Hematopoietic multipotent progenitor cell treated with erythropoietin and hydrocortisone succinate and interleukin-3 and kit ligand, for 17 days (in vitro differentiated cells): ENCODE data around the gene CBS.
"Not testable (repeated sequence)": the region's sequence is repeated elsewhere in the genome, so short reads cannot be mapped to it uniquely, and the experiment has no call there.

Source experiments
- DNase-seq: peaks from one replicate; pipeline ENCODE4 v3.0.0-alpha.2; 2015; ENCODE audit warnings: low spot score

The CBS gene

GRCh38 chr21:43025636-43026180, 49.9 kb downstream of the CBS start:
- no peak for DNase-seq

- DNase-seq: no peak
Observed at GRCh38 chr21:43024439-43025136, 51.0 kb downstream of the CBS start.

- no peak for DNase-seq
Observed at GRCh38 chr21:43023175-43023574, 52.5 kb downstream of the CBS start.

- DNase-seq: no peak
Observed at GRCh38 chr21:43021756-43022600, 53.7 kb downstream of the CBS start.

- no peak for DNase-seq
Observed at GRCh38 chr21:43021191-43021590, 54.4 kb downstream of the CBS start.

- DNase-seq: no peak
Observed at GRCh38 chr21:43020771-43021170, 54.9 kb downstream of the CBS start.

- DNase-seq: no peak
Observed at GRCh38 chr21:43020177-43020576, 55.5 kb downstream of the CBS start.

GRCh38 chr21:43018519-43018918, 57.1 kb downstream of the CBS start:
- no peak for DNase-seq

GRCh38 chr21:43016728-43017127, 58.9 kb downstream of the CBS start:
- DNase-seq: no peak

- no peak for DNase-seq
Observed at GRCh38 chr21:43015906-43016540, 59.6 kb downstream of the CBS start.

- DNase-seq: no peak
Observed at GRCh38 chr21:43012596-43012995, 63.0 kb downstream of the CBS start.

GRCh38 chr21:43006874-43007208, 68.8 kb downstream of the CBS start:
- no peak for DNase-seq

- not testable (repeated sequence) for DNase-seq
Observed at GRCh38 chr21:43006051-43006873, 69.4 kb downstream of the CBS start.

GRCh38 chr21:43005635-43006034, 70.0 kb downstream of the CBS start:
- no peak for DNase-seq

- DNase-seq: no peak
Observed at GRCh38 chr21:43004926-43005325, 70.7 kb downstream of the CBS start.
